ENCODE measurements around the gene AOAH. TPM values are rescaled to one million over a fixed set of nuclear protein-coding genes. Genes with fewer than 3 reads are reported as not detected.
A peak's percentile ranks its signal among the peaks of the same experiment; 100 is the strongest.

AOAH gene
- total RNA-seq, result 1.4 and 2.4 TPM in 2 replicates

- Mint-ChIP-seq H3K27ac (peak within 1 kb of the TSS; percentile 85), H3K9me3 (no peaks in the 10 kb centered on the region), H3K4me1 (peaks cover 25% of the 10 kb centered on the region), H3K36me3 (ENCODE audit: low read depth) (no peaks in the 10 kb centered on the region), H3K4me3 (peak within 1 kb of the TSS; percentile 77), H3K27me3 (no peaks in the 10 kb centered on the region)
- CTCF ChIA-PET, result interaction anchor here (1.3 kb wide), 1 partner anchor 13 kb away, joined by 3 read pairs; no protein-coding TSS in a partner anchor
- TF ChIP-seq CTCF (IDR thresholded peaks at IDR 0.05), result no peak
- intact Hi-C loops (cut with micrococcal nuclease), result no loop called here
- DNase-seq, result no peak
- peak; percentile 98 for ATAC-seq (ENCODE audit: low read depth)
- POLR2A ChIA-PET, result no interaction called here
Observed at GRCh38 chr7:36723951-36724664, at the start of gene AOAH. TSS of gene AOAH (minus strand) at chr7:36724494. CDS start at chr7:36724148, 346 bp downstream.

GRCh38 chr7:36766451-36766850, 42.2 kb upstream of the AOAH start:
- Mint-ChIP-seq H3K36me3 (ENCODE audit: low read depth) (no peaks in the 10 kb centered on the region), H3K4me3 (no peak overlapping the region), H3K27me3 (no peaks in the 10 kb centered on the region), H3K27ac (no peak overlapping the region), H3K9me3 (no peaks in the 10 kb centered on the region), H3K4me1 (peaks cover 13% of the 10 kb centered on the region)
- DNase-seq (no peak), ATAC-seq (ENCODE audit: low read depth) (no peak)
- CTCF ChIA-PET, result no interaction called here
- intact Hi-C loops (cut with micrococcal nuclease), result no loop called here
- POLR2A ChIA-PET, result no interaction called here
- no peak for TF ChIP-seq CTCF (IDR thresholded peaks at IDR 0.05)

GRCh38 chr7:36765605-36766004, 41.3 kb upstream of the AOAH start:
- ChIA-PET POLR2A (no interaction called here), CTCF (no interaction called here)
- Mint-ChIP-seq H3K27me3 (no peaks in the 10 kb centered on the region), H3K4me1 (peaks cover 13% of the 10 kb centered on the region), H3K4me3 (no peak overlapping the region), H3K9me3 (no peaks in the 10 kb centered on the region), H3K36me3 (ENCODE audit: low read depth) (no peaks in the 10 kb centered on the region), H3K27ac (no peak overlapping the region)
- TF ChIP-seq CTCF (IDR thresholded peaks at IDR 0.05), result no peak
- no peak for DNase-seq
- intact Hi-C loops (cut with micrococcal nuclease), result no loop called here
- no peak for ATAC-seq (ENCODE audit: low read depth)

- DNase-seq (no peak), ATAC-seq (ENCODE audit: low read depth) (no peak)
- H3K9me3 Mint-ChIP-seq, result no peaks in the 10 kb centered on the region
- H3K27me3 Mint-ChIP-seq, result no peaks in the 10 kb centered on the region
- H3K4me1 Mint-ChIP-seq, result peaks cover 13% of the 10 kb centered on the region
- intact Hi-C loops (cut with micrococcal nuclease), result no loop called here
- no peaks in the 10 kb centered on the region for H3K36me3 Mint-ChIP-seq (ENCODE audit: low read depth)
- CTCF ChIA-PET, result no interaction called here
- POLR2A ChIA-PET, result no interaction called here
- no peak overlapping the region for H3K27ac Mint-ChIP-seq
- H3K4me3 Mint-ChIP-seq, result no peak overlapping the region
- TF ChIP-seq CTCF (IDR thresholded peaks at IDR 0.05), result no peak
Observed at GRCh38 chr7:36764929-36765328, 40.6 kb upstream of the AOAH start.

GRCh38 chr7:36763132-36763816, 39.0 kb upstream of the AOAH start:
- intact Hi-C loops (cut with micrococcal nuclease), result no loop called here
- H3K27me3 Mint-ChIP-seq, result no peaks in the 10 kb centered on the region
- POLR2A ChIA-PET, result no interaction called here
- H3K9me3 Mint-ChIP-seq, result no peaks in the 10 kb centered on the region
- no peaks in the 10 kb centered on the region for H3K36me3 Mint-ChIP-seq (ENCODE audit: low read depth)
- CTCF ChIA-PET, result no interaction called here
- peaks cover 13% of the 10 kb centered on the region for H3K4me1 Mint-ChIP-seq
- TF ChIP-seq CTCF (IDR thresholded peaks at IDR 0.05), result no peak
- ATAC-seq (ENCODE audit: low read depth), result no peak
- DNase-seq, result no peak
- no peak overlapping the region for H3K27ac Mint-ChIP-seq
- no peak overlapping the region for H3K4me3 Mint-ChIP-seq

Data from activated B cell treated with CpG ODN at 0.5 μM for 24 hours (primary cell).